SK-N-MC (cell line): ENCODE data around the gene SLC39A8.

Experiments used
- EZH2 ChIP-seq: fragments of 200-600 bp; sonication (generic); IDR thresholded peaks from one replicate; pipeline ENCODE4 v1.6.1; 2017; ENCODE audit warnings: antibody characterized with exemption
- FOXP2 ChIP-seq: optimal IDR thresholded peaks from 2 replicates; pipeline ENCODE3; 2011; ENCODE audit warnings: mild to moderate bottlenecking, moderate library complexity; ENCODE audit not compliant: insufficient read depth; ENCODE audit errors: extremely low read length, control extremely low read depth
- POLR2AphosphoS5 ChIP-seq: IDR thresholded peaks from 2 replicates; pipeline ENCODE4 v1.6.1; 2012; ENCODE audit warnings: mild to moderate bottlenecking, low read depth, low read length, borderline replicate concordance

GRCh38 chr4:102295153-102295862 lies 50.0 kb downstream of the SLC39A8 start:
- TF ChIP-seq POLR2AphosphoS5 = no peak
- no peak for TF ChIP-seq EZH2
- no peak for TF ChIP-seq FOXP2
